Activated T-helper 9 cell treated with anti-CD3 and anti-CD28 coated beads, Interleukin-2, amount 50 U/mL, for 16 hours (primary cell): ENCODE results near the gene FAM135A.

Source experiments
- DNase-seq: peaks from one replicate; pipeline ENCODE4 v3.0.0-alpha.2; 2020; ENCODE audit warnings: low read depth

The FAM135A gene

DNA sequence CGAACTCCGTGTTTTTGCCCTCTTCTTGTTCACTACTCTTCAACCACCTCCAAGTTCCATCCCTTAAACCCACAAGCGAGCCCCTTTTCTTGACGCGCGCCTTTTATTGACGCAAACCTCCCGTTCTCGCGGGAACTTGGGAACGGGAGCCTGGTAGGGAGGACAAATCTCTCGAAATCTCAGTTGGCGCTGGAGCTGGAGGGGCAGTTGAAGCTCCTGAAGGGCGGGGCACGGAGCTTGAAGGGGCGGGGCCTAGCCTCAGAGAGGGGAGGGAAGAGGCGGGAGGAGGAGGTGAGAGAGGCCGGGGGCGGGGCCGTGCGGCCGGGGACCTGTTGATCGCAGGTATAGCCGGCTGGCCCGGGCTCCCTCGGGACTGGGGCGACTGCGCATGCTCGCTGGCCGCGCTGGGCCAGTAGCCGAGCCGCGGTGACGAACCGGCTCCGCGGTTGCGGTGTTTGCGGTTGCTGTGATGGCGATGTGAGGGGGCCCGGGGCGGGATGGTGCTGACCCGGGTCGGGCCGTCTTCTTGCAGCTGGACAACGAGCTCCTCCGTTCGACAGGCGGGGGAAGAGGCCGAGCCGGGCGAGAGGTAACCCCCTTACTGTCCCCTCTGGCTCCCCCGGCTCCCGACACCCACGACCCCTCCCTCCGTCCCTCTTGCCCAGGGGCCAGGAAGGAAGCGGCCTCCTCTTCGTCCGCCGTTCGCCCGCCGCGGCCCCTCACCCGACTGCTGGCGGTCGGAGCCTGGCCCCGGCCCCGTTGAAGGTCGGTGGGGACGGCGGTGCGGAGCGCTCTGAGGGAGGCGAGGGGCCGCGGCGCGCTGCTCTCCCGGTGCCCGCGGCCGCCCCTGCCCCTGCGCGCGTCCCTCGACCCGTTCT, at the start of gene FAM135A:
TSS of gene FAM135A (plus strand) at position 395 of the 878 bp plus-strand sequence. CDS start 14,835 bp downstream, outside the sequence.
- DNase-seq, result peak; percentile 92

DNA sequence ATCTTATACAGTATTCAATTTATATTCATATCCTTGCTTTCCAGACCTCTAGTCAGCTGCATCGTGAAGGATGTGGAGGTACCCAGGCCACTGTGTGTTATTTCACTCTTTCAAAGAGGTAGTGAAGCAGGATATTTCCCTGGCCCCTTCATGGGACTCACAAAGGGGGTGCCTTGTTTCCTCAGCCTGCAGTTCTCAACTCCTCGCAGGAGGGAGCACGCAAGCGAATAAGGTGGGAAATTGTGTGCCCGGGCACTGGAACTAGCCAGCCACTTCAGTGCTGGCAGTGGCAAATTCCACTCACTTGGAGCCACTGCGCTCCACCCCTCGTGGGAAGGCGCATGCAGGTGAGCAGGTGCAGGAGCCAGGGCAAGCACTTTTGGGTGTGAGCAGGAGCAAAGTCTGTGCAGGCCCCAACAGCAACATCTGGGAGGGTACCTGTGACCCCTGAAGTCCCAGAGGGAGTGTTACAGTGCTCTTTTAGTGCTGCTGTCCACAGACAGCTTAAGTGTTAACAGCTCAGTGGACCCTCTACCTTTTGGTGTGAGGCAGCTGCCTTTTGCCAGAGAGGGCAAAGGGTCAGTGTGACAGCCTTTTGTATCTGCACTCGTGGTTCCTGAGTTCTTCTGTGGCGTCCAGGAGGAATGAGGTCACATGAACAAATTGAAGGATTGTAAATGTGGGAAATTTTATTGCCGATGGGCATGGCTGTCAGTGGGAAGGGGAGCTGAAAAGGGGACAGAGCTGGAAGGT, 49.4 kb upstream of the FAM135A start:
- DNase-seq, result no peak

DNA sequence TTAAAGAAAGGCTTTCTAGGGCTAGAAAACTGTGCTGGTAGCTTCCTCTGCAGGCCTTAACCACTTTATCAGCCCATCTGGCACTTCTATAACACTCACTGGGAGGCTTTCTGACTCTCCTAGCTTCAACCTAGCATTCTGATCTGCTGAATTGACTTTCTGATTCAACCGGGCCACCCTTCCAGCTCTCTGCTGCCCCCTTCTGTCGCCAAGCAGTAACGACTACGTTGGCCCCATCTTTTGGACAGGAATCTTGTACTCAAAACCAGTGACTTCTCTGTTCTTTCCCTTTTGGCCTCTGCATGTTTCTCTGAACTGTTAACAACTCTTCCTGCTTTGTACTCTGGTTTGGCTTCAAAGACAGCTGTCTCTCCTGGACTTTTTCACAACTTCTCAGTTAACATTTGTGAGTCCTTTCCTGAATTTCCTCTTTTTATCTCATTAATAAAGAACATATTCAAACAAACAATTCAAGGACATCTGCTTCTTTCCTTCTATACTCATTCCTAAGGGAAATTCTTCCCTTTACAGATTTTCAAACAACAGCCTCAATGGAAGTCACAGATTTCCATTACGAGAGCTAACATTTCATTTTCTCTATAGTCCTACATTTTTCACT, 43.9 kb upstream of the FAM135A start:
- DNase-seq, result peak; percentile 23

DNA sequence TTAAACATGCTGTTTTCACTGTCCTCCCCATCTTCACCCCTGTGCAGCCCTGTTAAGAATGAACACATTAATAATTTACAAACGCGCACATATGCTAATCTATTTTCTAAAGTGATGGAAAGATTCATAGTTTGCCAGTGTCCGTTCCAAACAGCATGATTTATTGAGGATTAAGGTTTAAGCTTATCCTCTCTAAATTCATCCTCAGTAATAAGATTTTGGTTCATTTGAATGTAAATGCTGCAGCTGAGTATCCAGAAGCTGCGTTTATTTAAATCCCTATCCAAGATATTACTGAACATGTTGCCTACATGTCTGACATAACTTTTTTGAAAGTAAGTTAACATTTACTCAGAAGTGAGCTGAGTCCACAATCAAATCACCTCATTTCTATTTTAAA, 42.8 kb upstream of the FAM135A start:
- DNase-seq, result no peak

DNA sequence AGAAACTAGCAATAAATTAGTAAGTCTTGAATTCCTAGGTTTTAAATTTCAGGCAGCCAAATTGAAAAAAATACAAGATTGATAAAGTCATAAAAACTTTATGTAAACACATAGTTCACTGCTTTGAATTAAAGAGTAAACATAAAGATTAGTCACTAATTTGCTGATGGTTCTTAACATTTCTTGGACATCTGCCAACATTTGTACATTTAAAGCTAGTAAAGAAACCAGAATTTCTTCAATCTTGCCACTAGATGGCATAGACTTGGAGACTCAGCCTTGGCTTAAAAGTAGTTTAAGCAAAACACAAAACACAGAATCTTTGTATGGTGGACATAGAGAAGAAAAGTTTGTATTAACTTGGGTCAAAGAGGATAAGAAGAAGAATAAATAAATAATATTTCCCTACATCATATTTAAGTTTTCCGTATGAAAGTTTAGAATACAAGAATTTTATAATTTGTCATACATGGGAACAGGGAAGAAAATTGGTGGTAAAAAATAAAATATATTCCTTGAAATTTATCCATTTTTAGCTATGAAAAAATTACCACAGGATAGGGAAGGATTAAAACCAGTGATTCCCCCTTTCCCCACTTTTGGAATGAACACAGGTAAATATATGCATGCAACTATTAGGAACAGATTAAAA, 41.7 kb upstream of the FAM135A start:
- DNase-seq, result no peak

DNA sequence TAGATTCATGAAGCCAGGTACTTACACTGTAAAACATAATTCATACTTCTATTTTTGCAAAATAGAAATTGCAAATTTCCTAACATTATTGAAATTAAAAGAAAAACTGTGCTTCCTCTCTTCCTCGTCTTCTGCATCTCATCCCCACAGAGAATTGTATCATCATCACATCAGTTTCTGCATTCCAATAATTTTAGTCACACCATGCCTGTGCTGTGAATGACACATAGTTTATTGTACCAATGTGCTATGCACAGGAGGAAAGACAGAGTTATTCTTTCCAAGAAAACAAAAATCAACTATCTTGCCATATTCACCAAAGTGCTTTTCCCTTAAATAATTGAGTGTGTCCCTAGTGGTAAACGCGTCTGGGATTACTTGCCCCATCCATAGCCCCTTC, 38.1 kb upstream of the FAM135A start:
- DNase-seq, result no peak

DNA sequence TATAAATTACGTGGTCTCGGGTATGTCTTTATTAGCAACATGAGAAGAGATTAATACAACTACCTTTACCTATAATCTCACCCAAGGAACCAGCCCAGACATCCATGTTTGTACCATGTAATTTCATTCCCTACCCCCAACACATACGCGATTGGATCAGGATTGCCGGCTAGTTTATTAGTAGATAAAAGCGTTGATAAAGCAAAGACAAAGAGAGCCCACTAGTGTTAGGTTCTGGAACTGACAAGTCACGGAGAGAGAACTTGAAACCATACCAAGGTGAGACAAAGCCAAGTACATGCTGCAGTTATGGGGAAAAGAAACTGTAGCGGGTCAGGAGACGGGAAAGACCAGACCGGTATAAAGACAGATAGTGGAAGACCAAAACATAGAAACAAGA, 37.4 kb upstream of the FAM135A start:
- DNase-seq, result no peak

DNA sequence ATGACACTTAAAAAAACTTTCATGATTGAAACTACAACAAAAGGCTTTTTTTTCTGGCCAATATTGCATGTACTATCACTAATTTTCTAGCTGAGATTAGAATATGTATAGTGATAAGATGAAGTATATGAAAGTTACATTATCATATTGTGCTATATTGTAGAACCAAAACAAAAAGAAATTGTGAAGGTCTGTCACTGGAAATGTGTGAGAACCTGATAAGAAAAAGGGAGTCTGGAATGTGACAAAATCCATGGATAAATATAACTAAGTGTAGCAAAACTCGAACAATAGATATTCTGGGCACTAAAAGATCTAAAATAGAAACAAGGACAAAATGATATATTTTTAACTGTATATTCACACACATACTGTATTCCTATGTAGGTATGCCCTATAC, 36.7 kb upstream of the FAM135A start:
- DNase-seq, result no peak

DNA sequence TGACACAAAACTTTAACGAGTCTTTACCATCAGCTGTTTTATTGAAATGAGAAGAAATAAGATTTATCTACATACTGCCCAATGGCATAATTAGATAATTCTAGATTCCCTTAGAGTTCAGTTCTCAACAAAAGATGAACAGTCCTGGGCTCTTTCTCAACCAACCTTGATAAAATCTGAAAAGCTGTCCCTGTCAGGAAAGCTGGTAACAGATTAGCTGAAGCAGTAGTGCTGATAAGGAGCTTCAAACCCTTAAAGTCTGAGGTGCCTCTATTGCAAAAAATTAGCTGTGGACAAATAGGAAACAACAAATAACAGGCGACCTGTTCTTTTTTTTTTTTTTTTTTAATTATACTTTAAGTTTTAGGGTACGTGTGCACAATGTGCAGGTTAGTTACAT, 35.9 kb upstream of the FAM135A start:
- DNase-seq, result no peak

DNA sequence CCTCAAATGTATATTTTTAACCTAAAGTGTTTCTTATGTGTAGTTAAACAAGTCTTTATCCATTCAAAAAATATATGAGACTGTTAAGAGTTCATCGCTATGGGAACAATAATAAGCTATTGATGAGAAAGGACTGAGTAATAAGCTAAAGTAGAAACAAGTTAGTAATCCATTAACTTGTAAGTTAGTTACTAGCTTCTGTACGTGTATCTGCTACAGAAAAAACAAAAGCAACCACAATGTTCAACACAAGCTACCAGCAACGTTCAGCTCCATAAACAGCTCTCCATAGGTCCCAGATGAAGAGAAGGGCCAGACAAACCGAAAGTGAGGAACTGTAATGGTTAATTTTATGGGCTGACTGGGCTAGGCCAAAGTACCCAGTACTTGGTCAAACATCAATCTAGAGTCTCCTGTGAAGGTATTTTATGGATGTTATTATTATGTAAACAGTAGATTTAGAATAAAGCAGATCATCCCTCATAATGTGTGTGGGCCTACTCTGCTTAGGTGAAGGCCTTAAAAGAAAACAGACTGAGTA, 33.8 kb upstream of the FAM135A start:
- no peak for DNase-seq

DNA sequence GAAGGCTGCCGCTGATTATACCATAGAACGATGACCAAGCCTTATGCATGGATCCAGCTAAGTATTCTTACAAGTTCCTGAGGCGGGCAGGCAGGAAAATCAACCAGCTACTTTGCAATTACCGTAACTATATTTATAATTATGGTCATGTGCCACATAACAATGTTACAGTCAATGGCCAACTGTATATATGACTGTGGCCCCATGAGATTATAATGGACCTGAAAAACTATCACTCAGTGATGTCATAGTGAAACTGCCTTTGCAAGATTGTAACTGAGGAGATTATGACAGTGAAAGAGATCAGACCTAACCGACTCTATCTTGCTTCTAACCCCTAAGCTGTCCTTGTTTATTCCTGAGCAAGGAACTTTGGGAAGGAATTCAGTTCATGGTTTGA, 33.1 kb upstream of the FAM135A start:
- DNase-seq, result no peak

DNA sequence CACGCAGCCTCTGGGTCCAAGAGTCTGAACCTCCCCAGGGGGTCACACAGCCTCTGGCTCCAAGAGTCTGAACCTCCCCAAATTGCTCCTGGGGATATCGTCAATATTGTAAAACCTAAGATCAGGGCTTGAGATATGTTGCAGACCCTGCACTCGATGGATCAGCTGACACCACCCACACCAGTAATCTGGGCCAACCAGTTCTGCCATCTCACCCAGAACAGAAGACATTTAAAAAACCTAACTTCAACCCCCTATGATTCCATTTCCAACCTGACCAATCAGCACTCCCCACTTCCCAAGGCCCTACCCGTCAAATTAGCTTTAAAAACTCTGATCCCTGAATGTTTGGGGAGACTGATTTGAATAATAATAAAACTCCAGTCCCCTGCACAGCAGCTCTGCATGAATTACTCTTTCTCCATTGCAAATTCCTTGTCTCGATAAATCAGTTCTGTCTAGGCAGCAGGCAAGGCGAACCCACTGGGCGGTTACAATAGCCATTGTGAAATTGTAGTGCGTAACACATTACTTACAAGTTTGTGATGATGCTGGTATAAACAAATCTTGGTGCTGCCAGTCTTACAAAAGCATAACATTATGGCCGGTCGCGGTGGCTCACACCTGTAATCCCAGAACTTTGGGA, 32.4 kb upstream of the FAM135A start:
- DNase-seq, result no peak

DNA sequence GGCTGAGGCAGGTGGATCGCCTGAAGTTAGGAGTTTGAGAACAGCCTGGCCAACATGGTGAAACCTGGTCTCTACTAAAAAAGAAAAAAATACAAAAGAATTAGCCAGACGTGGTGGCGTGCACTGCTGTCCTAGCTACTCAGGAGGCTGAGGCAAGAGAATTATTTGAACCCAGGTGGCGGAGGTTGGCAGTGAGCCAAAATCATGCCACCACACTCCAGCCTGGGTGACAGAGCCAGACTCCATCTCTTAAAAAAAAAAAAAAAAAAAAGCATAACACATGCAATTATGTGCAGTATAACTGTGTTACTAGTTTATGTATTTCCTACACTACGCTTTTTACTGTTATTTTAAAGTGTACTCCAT, 31.9 kb upstream of the FAM135A start:
- no peak for DNase-seq

DNA sequence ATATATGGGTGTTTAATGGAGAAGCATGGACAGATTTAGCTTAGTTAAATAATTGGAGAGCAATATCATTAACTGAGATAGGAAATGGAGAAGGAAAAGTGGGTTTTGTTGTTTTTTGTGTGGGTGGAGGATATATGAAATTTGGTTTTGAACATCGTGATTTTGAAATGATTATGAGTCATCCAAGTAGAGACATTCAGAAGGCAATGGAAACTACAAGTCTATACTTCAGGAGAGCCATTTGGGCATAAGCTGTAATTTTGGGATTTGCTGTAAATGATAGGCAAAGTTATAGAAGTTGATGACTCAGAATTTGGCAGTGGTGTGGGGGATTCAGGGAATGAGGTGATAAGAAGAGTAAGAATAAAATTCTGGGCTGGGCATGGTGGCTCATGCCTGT, 27.4 kb upstream of the FAM135A start:
- no peak for DNase-seq

DNA sequence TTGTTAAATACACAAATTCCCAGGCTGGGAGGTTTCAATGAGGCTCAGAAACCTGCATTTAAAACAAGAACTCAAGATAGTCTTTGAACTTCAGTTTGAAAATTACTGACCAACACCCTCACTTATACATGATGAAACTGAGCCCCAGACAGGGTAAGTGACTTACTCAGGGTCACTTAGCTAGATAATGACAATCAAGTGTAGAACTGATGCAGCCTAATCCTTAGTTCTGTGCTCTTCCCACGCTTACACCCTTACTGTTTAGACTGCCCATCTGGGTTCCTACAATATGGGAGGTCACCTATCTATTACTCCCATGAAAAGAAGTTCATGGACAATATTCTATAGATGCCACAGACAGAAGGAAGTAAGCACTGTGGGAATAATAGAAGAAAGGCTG, 24.5 kb upstream of the FAM135A start:
- DNase-seq, result no peak

DNA sequence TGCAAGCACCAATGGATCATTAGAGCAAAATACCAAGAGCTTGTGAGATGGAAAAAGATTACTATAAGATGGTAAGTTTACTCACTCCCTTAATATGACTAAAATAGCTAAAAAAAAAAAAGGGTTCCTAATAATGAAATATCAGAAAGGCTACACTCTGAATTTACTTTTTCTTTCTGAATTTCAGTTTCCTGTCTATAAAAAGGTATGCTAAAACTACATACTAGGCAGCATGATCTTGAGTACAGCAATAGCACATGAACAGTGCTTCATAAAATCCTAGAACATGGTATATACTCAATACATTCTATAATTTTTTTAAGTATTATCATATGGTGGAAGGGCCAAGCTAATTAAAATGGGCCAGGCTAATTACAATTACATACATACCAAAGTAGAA, 24.0 kb upstream of the FAM135A start:
- DNase-seq, result no peak

DNA sequence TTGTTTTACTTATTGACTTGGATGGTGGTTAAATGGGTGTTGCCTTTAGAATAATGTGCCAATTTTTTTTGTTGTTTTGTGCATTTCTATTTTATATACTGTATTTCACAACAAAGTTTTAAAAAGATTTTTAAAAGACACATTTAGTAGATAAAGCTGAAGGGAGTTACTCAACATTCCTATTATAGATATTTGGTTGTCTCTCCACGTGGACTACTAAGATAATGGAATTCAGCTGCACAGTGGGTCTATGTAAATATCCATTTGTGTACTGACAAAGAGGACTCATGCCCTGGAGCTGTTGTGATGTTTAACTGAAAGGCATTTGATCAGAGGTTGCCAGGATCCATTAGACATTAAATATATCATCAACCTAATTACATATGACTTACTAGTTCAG, 23.2 kb upstream of the FAM135A start:
- no peak for DNase-seq

DNA sequence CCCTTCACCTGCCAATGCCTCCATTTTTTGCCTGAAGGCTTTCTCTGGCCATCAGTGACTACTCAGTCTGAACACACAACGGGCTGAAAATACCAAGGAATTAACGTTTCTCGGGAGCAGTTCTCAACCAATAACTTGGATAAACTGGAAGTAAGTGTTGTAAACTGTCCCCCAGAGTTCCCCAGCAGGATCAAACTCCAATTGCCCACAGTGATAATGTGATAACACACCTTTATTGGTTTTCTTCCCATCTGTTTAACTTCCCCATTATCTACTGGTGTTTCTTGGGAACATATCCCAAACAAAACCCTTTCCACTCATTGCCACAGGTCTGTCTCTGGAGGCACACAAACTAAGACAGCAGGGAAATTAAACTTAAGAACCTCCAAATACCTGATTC, 21.8 kb upstream of the FAM135A start:
- DNase-seq, result no peak

DNA sequence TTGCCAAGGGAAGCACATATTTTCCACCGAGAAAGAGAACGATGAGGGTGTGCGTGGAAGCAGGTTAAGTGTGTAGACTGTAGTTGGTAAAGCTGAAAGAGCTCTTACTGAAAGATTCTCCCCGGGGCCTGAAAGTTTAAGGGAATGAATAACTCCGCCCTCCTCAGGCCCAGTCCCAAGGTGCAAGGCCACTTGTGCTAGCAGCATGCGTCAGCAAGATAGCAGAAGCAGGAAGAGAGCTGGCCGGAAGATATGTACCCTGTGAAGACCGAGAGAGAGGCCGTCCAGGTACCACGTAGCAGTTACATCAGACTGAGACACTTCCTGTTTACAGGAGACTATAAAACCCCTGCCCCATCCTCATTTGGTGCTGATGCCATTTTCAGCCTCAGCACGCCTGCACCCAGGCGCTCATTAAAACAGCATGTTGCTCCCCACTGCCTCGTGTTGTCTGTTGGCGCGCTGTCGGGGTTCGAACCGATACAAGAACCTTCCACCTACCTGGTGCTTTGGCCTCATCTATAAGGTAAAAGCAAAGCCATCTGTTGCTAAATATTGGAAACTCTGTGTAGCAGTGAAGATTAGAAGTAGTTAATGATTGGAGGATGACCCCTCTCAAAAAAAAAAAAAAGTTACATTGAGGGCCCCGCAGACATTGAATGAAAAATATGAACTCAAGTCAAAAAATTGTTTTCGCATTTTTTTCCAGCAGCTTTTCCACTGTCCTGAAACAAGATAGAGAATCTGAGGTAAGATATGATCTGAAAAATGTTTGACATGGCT, 18.6 kb upstream of the FAM135A start:
- DNase-seq, result no peak

DNA sequence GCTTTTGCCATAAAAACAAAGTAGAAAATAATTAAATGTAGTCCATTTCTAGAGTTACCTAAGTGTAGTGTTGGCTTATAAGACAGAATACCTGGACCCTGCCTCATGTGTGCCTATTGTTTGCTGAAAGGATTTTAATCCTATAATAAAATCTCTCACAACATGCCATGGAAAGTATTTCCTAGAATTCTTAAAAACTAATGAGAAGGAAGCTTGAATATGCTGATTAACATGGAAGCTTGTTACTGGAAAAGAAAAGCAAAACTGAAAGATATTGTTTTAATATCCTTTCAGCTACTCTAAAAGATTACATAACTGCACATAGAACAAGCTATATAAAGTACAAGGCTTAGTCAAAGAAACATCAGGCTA, 18.0 kb upstream of the FAM135A start:
- no peak for DNase-seq

DNA sequence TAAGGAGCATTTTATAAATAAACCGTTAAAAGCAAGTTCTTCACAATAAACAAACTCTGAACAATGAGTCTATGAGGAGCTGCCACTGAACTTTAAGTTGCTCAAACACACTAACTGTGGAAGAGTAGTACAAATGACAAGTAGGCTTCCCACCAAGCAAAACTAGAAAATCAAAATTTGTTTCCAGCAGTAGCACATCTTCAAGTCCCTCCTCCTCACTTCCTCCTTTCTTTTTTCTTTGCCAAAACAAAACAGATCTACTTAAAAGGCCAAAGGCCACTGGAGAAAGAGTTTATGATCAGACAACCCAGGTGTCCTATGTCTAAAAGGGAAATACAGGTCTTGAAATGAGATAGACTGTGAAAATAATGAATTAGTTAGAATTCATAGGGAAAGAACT, 17.1 kb upstream of the FAM135A start:
- no peak for DNase-seq
